OCI-LY3 (cell line): ENCODE results near the gene FAM98B.

Experiments used
- H2AFZ ChIP-seq: fragments of 200-600, 300-600 bp; shearing (Covaris generic); 2 replicates; pipeline ENCODE4 v1.6.0; 2014; ENCODE audit warnings: antibody characterized with exemption, low read depth, low read length
- H3K27ac ChIP-seq: fragments of 200-600, 300-600 bp; sonication (generic); 2 replicates; pipeline ENCODE4 v1.5.1; 2014; ENCODE audit warnings: mild to moderate bottlenecking, low read length, moderate library complexity, mixed read lengths
- H3K27me3 ChIP-seq: fragments of 200-600, 300-600 bp; sonication (generic); 2 replicates; pipeline ENCODE4 v1.6.1; 2014; ENCODE audit warnings: low read depth, low read length, mixed read lengths
- H3K36me3 ChIP-seq: fragments of 200-600, 300-600 bp; sonication (generic); replicated peaks from 2 replicates; pipeline ENCODE3; 2014; ENCODE audit warnings: low read depth, low read length, mixed read lengths
- H3K4me1 ChIP-seq: fragments of 300-600, 200-600 bp; sonication (generic); 2 replicates; pipeline ENCODE4 v1.6.1; 2014; ENCODE audit warnings: low read length, mixed read lengths
- H3K4me2 ChIP-seq: fragments of 200-600, 300-600 bp; sonication (generic); 2 replicates; pipeline ENCODE4 v1.6.1; 2014; ENCODE audit warnings: low read length, mixed read lengths
- H3K4me3 ChIP-seq: fragments of 300-600, 200-600 bp; sonication (generic); 2 replicates; pipeline ENCODE4 v1.5.1; 2014; ENCODE audit warnings: antibody characterized with exemption, mild to moderate bottlenecking, low read length, moderate library complexity
- H3K79me2 ChIP-seq: fragments of 300-600, 200-600 bp; shearing (Covaris generic); 2 replicates; pipeline ENCODE4 v1.6.1; 2014; ENCODE audit warnings: mild to moderate bottlenecking, low read length, mixed read lengths
- H3K9ac ChIP-seq: fragments of 300-600, 200-600 bp; shearing (Covaris generic); 2 replicates; pipeline ENCODE4 v1.6.0; 2014; ENCODE audit warnings: mild to moderate bottlenecking, low read length, moderate library complexity
- H3K9me3 ChIP-seq: fragments of 200-600, 300-600 bp; shearing (Covaris generic); 2 replicates; pipeline ENCODE4 v1.6.1; 2014; ENCODE audit warnings: low read length, mixed read lengths; ENCODE audit not compliant: insufficient read depth
- H4K20me1 ChIP-seq: fragments of 200-600, 300-600 bp; sonication (generic); 2 replicates; pipeline ENCODE4 v1.6.1; 2016; ENCODE audit warnings: low read length, mixed read lengths; ENCODE audit not compliant: insufficient read depth
- EZH2phosphoT487 ChIP-seq: fragments of 200-600 bp; shearing (Covaris generic); IDR thresholded peaks from 2 replicates; pipeline ENCODE4 v1.6.1; 2018; ENCODE audit warnings: antibody characterized with exemption, mixed run types, low read depth
- TF ChIP-seq, protein P1 (sequence below): fragments of 200-600, 300-600 bp; sonication (generic); IDR thresholded peaks from 2 replicates; pipeline ENCODE4 v1.5.1; 2014; ENCODE audit warnings: antibody characterized with exemption, low read length, low read depth

Gene FAM98B

DNA sequence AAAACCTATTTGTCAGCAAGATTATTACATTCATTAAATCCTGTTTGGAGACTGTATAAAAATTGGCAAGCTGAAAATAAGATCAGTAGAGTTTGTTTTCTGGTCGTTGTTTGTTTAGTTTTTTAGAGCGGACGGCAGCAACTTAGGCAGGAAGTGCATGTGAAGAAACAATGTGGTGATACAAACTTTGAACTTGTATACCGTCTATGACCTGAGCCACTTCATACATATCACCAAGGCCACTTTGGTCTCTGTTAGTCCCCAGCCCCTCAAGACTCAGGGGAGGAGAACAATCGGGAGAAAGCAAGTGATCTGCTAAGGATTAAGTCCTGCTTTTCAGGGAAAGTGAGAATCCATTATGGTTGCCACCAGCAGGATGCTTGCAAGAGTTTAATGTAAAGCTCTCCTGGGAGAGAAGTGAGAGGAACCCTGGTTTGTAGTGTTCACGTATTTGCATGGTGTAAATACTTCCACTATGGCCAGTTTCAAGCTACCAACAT, 79.5 kb downstream of the FAM98B start:
- TF ChIP-seq, protein P1, sequence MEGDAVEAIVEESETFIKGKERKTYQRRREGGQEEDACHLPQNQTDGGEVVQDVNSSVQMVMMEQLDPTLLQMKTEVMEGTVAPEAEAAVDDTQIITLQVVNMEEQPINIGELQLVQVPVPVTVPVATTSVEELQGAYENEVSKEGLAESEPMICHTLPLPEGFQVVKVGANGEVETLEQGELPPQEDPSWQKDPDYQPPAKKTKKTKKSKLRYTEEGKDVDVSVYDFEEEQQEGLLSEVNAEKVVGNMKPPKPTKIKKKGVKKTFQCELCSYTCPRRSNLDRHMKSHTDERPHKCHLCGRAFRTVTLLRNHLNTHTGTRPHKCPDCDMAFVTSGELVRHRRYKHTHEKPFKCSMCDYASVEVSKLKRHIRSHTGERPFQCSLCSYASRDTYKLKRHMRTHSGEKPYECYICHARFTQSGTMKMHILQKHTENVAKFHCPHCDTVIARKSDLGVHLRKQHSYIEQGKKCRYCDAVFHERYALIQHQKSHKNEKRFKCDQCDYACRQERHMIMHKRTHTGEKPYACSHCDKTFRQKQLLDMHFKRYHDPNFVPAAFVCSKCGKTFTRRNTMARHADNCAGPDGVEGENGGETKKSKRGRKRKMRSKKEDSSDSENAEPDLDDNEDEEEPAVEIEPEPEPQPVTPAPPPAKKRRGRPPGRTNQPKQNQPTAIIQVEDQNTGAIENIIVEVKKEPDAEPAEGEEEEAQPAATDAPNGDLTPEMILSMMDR = no peak
- TF ChIP-seq EZH2phosphoT487 = no peak
- H3K9ac ChIP-seq = no peak overlapping the region

DNA sequence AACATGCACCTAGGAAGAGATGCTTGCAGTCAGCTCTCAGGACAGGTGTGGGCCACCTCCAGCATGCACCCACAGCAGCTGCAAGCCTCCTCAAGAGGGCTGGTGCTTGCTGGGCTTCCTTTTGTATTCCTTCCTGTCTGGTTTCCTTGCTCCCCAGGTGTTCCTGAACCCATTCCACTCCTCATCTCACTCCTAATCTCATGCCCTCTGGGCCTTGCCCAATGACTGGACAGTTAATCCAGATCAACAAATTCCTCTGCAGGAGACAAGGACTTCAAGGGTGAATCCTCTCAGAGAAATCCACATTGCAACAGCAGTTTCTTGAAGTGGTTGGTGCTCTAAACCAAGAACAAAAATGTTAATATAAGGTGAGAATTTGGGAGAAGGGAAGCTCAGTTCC, 80.0 kb downstream of the FAM98B start:
- H3K36me3 ChIP-seq = peaks cover 43% of the 10 kb centered on the region
- H2AFZ ChIP-seq = no peak overlapping the region
- no peak overlapping the region for H3K4me2 ChIP-seq
- no peak overlapping the region for H3K9ac ChIP-seq
- no peak for TF ChIP-seq EZH2phosphoT487
- TF ChIP-seq, protein P1 = no peak
- no peak overlapping the region for H3K4me3 ChIP-seq
- H3K4me1 ChIP-seq = no peaks in the 10 kb centered on the region
- H3K27ac ChIP-seq = no peak overlapping the region
- peaks cover 81% of the 10 kb centered on the region for H4K20me1 ChIP-seq
- no peaks in the 10 kb centered on the region for H3K27me3 ChIP-seq
- peaks cover 98% of the 10 kb centered on the region for H3K79me2 ChIP-seq
- H3K9me3 ChIP-seq = no peaks in the 10 kb centered on the region

More for the DNA sequence above, 79.5 kb downstream of the FAM98B start:
- peaks cover 95% of the 10 kb centered on the region for H3K79me2 ChIP-seq
- H3K9me3 ChIP-seq = no peaks in the 10 kb centered on the region
- H3K4me1 ChIP-seq = no peaks in the 10 kb centered on the region
- H2AFZ ChIP-seq = no peak overlapping the region
- H3K4me2 ChIP-seq = no peak overlapping the region
- H3K36me3 ChIP-seq = peaks cover 45% of the 10 kb centered on the region
- H3K27ac ChIP-seq = no peak overlapping the region
- H3K27me3 ChIP-seq = no peaks in the 10 kb centered on the region
- H3K4me3 ChIP-seq = no peak overlapping the region
- peaks cover 77% of the 10 kb centered on the region for H4K20me1 ChIP-seq

DNA sequence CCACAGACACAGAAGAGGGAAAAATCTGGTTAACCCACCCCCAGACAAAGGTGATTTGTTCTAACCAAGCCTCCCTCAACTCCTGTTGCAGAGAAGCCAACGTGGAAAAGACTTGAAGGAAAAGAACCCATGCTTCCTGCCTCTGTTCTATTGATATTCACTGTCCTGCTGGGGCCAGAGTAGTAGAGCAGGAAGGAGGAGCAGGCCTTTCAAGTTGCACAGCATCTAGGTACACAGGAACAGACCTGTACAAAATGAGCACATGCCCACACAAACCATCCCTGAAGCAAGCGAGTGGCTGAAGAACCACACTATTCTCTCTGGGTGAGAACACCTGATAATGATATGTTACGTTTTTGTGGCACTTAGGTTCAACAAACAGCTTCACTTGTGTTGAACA, 80.8 kb downstream of the FAM98B start:
- H3K27me3 ChIP-seq = no peaks in the 10 kb centered on the region
- H3K36me3 ChIP-seq = peaks cover 38% of the 10 kb centered on the region
- no peak overlapping the region for H3K9ac ChIP-seq
- H4K20me1 ChIP-seq = peaks cover 84% of the 10 kb centered on the region
- no peak overlapping the region for H3K4me2 ChIP-seq
- no peak overlapping the region for H2AFZ ChIP-seq
- no peak overlapping the region for H3K4me3 ChIP-seq
- H3K4me1 ChIP-seq = no peaks in the 10 kb centered on the region
- peaks cover 95% of the 10 kb centered on the region for H3K79me2 ChIP-seq
- no peaks in the 10 kb centered on the region for H3K9me3 ChIP-seq
- H3K27ac ChIP-seq = no peak overlapping the region
- TF ChIP-seq EZH2phosphoT487 = no peak
- TF ChIP-seq, protein P1 = no peak

DNA sequence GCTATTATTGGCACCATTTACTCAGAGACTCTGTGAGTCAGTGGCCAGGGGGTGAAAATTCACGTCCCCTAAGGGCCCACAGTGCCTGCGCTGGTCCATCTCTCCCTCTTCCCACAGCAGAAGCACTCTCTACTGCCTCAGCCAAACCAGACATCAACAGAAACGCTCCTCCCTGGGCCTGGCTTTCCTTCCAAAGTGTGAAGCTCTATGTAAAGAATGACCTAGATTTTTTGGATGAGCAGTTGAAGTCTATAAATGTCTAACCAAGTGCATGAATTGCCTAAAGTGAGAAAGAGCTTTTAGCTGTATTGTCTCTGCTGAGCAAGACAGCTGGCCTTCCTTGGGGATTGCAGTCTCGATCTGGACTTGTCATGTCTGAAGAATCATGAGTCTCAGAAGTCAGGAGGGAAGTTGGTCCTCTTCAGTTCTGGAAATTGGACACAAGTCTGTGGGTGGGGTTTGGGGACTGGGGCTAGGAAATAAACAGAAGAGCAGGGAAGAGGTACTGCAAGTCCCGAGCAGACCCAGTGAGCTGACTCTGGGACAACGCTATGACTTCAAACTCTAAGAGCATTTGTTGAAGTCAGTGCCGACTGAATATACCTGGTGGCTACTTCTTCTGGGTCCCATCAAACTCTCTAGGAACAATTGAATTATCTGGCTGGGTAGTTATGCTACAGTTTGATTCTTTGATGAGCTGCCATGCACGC, 81.7 kb downstream of the FAM98B start:
- Histone ChIP-seq H3K9ac (no peak overlapping the region), H2AFZ (no peak overlapping the region), H3K36me3 (peaks cover 31% of the 10 kb centered on the region), H3K27ac (no peak overlapping the region), H3K4me1 (no peaks in the 10 kb centered on the region), H3K4me2 (no peak overlapping the region), H3K4me3 (no peak overlapping the region), H4K20me1 (peaks cover 86% of the 10 kb centered on the region), H3K27me3 (no peaks in the 10 kb centered on the region), H3K9me3 (no peaks in the 10 kb centered on the region), H3K79me2 (peaks cover 95% of the 10 kb centered on the region)
- TF ChIP-seq, protein P1 = no peak
- no peak for TF ChIP-seq EZH2phosphoT487
